Body of pancreas (tissue), 4 donors: ENCODE results near the gene L1CAM.

Experiments used
- POLR2A ChIP-seq, 3 donors: fragments of 450-650 bp; IDR thresholded peaks; one replicate each; pipeline ENCODE4 v1.6.1; 2016; ENCODE audit warnings: antibody characterized with exemption in 3 of 3, mild to moderate bottlenecking in 2 of 3
- TF ChIP-seq, protein P1 (sequence below), 7 experiments: fragments of 450-650 bp in 4 of 7; fragments of 200-600 bp in 3 of 7; sonication (generic) in 3 of 7; IDR thresholded peaks; one replicate each; pipeline ENCODE4 v1.5.1; 2016 to 2019; ENCODE audit warnings: antibody characterized with exemption in 7 of 7

GRCh38 chrX:153828723-153829548 is 57.0 kb downstream of the L1CAM start:
- TF ChIP-seq, protein P1, sequence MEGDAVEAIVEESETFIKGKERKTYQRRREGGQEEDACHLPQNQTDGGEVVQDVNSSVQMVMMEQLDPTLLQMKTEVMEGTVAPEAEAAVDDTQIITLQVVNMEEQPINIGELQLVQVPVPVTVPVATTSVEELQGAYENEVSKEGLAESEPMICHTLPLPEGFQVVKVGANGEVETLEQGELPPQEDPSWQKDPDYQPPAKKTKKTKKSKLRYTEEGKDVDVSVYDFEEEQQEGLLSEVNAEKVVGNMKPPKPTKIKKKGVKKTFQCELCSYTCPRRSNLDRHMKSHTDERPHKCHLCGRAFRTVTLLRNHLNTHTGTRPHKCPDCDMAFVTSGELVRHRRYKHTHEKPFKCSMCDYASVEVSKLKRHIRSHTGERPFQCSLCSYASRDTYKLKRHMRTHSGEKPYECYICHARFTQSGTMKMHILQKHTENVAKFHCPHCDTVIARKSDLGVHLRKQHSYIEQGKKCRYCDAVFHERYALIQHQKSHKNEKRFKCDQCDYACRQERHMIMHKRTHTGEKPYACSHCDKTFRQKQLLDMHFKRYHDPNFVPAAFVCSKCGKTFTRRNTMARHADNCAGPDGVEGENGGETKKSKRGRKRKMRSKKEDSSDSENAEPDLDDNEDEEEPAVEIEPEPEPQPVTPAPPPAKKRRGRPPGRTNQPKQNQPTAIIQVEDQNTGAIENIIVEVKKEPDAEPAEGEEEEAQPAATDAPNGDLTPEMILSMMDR (IDR thresholded peaks at IDR 0.05) = no peak
- no peak for TF ChIP-seq POLR2A (IDR thresholded peaks at IDR 0.05)
